GM21423 (cell line): ENCODE data around the gene CTSG.
"Not testable (repeated sequence)": the region's sequence is repeated elsewhere in the genome, so short reads cannot be mapped to it uniquely, and the experiment has no call there.

Source experiments
- ATAC-seq: cut with Tn5 transposase; IDR thresholded peaks from one replicate; pipeline ENCODE4 v1.9.1; 2021; ENCODE audit warnings: mild to moderate bottlenecking, moderate library complexity; ENCODE audit not compliant: unreplicated experiment

Gene CTSG, protein sequence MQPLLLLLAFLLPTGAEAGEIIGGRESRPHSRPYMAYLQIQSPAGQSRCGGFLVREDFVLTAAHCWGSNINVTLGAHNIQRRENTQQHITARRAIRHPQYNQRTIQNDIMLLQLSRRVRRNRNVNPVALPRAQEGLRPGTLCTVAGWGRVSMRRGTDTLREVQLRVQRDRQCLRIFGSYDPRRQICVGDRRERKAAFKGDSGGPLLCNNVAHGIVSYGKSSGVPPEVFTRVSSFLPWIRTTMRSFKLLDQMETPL

DNA sequence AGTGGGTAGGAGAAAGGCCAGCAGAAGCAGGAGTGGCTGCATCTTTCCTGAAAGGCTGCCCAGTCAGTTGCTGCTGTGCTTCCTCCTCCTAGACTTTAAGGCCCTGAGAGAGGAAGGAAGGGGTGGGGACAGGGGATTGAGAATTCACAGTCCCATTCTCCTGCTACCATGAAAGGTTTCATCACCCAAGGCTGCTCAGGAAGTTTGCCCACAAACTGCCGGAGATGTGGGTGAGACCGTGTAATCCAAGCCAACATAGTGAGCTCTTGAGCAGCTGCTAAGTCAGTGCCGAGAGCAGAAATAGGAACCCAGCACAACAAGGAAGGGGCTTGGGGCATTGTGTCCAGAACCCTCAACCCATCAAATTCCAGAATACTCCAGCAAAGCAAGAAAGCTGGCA is at the start of gene CTSG:
TSS of gene CTSG (minus strand) at position 69 of the 400 bp plus-strand sequence. CDS start at position 42, 27 bp downstream.
- no peak for ATAC-seq

DNA sequence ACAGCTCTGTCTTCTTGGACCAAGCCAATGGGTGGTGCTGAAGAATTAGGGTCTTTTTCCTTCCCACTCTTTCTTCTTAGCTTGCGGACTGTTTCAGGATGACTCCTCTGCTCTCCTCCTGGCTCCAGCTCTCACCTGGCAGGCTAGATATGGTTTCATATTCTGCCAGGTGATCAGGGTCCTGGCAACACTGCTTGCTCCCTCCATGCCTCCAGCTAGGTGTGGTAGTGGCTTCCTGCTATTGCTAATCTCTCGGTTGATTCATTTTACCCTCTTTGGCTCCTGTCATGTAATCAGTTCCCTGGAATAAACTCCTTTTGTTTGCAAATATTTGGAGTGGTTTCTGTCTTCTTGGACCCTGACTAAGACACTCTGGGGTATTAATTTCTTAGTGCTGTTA is 37.7 kb upstream of the CTSG start:
- ATAC-seq: no peak

DNA sequence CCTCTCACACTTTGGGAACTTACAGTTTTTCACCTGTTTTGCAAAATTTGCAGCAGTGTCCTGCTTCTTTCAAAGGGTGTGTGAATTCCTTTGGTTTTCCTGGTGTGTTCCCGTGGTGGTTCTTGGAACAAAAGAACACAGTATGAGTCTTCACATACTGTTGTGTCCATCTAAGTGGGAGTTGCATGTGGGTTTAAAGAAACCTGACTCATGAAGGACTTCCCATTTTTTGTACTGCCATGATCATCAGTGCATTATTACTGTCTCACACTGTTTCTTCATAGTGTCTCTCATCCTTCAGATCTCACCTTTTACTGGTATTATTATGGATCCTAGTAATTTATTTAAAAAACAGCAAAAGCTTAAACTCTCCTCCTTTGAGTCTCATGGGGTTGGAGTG is 37.2 kb upstream of the CTSG start:
- no peak for ATAC-seq

DNA sequence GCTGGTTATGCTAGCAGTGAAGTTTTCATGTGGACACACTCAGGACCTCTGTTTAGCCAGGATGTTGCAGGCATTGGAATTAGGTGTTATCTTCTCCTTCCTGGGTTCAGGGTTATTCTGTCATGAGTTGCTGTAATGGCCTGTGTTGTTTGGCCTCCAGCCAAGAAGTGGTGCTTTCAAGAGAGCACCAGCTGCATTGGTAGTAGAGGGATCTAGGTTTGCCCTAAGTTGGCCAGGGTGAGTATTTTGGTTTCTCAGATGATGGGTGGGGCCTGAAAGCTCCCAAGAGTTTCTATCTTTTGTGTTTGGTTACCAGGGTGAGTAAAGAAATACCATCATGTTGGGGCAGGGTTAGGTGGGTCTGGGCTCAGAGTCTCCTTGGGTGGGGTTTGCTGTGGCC is 36.1 kb upstream of the CTSG start:
- no peak for ATAC-seq

DNA sequence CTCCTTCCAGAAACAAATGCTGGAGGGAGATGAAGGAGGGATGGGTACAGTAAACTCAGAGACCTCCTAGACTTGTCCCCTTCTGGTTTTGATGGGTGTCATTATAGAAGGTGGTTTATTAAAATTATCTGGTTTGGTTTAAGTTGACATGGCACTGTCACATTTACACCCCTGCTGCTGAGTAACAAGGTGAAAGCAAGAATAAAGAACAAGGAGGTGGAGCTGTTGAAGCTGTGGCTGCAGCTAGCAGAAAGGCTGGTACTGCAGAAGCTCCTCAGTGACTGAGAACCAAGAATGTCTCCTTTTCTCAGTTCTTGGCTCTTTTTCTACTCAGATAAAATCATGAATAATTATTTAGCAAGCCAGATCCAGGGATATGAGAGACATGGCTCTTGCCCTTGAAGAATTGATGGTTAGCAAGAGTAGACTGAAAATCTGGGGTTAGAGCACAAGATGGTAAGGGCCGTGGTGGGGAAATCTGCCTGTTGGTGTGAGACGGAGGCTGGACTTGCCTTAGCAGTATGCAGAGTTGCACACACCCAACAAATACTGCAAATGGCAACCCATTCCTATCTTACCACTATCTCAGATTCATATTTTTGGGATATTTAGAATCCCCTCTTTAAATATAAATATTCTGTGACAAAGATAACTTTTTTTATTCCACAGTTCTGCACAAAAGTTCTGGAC is 33.8 kb upstream of the CTSG start, which contains the start of gene GZMH:
TSS of gene GZMH (minus strand) at position 31 of the 690 bp plus-strand sequence. CDS start 72 bp downstream, outside the sequence.
- no peak for ATAC-seq

DNA sequence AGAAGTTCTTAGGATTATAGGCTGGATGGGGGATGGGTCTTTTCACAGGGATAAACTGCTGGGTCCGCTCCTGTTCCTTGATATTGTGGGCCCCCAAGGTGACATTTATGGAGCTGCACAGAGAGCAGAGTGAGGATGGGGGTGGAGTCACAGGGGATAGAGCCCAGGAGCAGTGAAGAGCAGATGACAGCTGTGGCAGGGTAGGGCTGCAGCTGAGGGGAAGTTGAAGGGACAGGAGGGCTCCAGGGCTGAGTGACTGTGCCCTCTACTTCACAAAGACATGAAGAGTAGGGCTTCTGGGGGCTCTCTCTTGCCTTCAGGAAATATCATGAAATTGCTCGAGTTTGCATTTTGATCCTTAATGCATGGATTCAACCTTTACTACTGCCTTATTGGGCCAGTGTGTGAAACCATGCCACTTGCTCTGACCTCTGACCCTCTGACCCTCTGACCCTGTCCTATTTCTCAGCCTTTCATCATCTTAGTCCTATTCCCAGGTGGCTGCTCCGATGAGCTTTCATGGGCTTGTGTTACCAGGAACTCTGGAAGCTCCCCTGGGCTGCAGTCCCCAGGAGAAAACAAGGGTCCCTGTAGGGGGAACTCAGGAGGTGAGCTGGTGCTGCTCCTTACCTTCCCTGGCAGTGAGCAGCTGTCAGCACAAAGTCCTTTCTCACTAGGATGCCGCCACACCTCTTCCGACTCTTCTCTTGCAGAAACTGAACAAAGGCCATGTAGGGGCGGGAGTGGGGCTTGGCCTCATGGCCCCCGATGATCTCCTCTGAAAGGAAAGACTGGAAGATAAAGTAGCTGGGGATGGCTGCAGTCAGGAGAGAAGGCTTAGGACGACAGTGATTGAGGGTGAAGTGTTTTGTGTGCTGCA is 31.8 kb upstream of the CTSG start:
- ATAC-seq: no peak

DNA sequence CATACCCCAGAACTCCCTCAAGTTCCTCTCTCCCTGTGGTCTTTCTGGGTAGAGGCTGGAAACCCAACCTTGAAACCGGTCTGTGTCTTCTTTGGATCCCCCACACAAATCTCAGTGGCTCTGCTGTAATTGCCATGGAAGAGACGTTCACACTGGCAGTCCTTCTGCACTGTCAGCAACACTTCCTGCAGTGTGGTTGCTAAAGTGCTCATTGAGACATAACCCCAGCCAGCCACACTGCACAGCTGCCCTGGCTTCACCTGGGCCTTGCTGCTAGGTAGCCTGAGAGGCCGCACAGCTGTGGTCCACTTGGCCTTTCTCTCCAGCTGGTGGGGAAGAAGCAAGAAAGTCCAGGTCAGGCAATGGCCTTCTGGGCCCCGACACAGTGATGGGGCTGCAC is 31.0 kb upstream of the CTSG start:
- ATAC-seq: no peak

DNA sequence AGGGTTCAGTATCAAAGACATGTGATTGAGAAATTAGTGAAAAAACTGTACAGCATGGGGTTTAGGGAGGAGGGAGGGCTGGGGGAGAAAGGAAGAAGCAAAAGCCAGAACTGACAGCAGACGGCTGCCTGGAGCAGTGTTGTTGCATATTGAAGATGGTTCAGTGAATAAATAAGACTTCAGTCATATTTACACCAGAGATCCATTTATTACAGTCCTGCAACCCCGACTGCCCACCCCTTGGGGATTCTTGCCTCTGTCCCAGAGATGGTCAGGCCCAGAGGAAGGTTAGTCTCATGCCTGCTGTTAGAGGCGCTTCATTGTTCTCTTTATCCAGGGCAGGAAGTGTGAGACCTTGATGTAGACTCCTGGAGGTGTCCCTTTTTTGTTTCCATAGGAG is 30.2 kb upstream of the CTSG start:
- no peak for ATAC-seq

DNA sequence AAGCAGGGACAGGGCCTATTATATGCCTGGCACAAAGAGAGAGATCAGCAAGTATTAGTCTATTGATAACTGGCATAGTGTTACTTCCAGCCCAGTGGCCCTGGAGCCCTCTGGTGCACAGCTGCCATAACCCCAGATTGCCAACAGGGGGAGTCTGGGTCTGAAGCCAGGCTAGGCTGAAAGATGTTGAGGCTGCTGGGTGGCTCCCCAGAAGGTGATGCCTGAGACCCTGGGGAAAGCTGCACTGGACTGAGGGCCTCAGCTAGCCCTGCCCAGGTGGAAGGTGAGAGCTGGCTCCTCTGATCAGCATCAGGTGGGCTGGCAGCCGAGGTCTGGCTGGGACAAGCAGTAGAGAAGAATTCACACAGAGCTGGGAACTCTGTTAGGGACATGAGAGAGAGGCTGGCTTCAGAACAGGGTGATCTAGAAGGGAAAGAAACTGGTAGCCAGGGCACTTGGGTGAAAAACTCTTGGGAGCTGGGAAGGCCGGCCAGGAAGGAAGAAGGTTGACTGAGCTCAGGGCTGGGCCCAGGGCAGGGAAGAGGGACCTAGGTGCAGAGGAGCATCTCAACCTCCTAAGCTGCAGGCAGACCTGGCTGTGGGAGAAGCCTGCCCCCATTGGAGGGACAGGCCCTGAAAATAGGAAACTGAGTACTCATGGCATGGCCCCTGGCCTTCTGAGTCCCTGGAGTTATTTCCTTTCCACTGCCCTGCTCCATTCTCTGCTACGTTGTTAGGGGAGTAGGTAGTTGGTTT is 29.6 kb upstream of the CTSG start:
- ATAC-seq: peak; percentile 77

DNA sequence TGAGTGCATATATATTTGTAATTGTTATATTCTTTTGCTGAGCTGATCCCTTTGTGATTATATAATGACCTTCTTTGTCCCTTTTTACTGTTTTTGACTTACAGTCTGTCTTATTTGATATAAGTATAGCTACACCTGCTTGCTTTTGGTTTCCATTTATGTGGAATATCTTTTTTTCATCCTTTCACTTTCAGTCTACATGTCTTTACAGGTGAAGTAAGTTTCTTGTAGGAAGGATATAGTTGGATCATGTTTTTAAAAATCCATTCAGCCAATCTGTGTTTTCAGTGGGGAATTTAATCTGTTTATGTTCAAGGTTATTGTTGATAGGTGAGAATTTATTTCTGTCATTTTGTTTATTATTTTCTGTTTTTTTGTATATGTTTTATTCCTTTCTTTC is 21.4 kb upstream of the CTSG start:
- no peak for ATAC-seq

DNA sequence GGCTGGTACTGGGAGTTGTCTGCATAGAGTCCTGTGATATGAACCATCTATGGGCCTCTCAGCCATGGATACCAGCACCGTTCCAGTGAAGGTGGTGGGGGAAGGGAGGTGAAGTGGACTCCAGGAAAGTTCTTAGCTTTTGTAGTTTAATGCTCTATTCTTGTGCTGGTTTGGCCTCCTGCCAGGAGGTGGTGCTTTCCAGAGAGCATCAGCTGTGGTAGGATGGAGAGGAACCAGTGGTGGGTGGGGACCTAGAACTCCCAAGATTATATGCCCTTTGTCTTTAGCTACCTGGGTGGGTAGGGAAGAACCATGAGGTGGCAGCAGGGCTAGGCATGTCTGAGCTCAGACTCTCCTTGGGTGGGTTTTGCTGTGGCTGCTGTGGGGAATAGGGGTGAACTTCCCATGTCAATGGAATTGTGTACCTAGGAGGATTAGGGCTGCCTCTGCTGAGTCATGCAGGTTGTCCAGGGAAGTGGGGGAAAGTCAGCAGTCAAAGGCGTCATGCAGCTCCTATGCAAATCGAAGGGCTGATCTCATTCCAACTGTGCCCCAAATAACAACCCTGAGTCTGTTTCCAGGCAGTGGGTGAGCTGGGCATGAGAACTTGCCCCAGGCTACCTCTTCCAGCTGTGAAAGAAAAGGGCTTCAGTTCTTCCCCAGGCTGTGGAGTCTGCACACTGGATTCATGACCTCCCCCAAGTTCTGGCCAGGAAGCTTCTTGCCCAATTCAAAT is 19.2 kb upstream of the CTSG start:
- ATAC-seq: no peak

DNA sequence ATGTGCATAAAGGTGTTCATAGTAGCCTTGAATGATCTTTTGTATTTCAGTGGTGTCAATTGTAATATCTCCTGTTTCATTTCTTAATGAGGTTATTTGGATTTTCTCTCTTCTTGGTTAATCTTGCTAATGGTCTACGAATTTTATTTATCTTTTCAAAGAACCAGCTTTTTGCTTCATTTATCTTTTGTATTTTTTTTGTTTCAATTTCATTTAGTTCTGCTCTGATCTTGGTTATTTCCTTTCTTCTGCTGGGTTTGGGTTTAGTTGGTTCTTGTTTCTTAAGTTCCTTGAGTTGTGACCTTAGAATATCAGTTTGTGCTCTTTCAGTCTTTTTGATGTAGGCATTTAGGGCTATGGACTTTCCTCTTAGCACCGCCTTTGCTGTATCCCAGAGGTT is 15.0 kb upstream of the CTSG start:
- not testable (repeated sequence) for ATAC-seq

DNA sequence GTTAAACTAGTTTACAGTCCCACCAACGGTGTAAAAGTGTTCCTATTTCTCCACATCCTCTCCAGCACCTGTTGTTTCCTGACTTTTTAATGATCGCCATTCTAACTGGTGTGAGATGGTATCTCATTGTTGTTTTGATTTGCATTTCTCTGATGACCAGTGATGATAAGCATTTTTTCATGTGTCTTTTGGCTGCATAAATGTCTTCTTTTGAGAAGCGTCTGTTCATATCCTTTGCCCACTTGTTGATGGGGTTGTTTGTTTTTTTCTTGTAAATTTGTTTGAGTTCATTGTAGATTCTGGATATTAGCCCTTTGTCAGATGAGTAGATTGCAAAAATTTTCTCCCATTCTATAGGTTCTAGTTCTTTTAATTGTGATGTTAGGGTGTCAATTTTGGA is 8.4 kb upstream of the CTSG start:
- ATAC-seq: not testable (repeated sequence)

DNA sequence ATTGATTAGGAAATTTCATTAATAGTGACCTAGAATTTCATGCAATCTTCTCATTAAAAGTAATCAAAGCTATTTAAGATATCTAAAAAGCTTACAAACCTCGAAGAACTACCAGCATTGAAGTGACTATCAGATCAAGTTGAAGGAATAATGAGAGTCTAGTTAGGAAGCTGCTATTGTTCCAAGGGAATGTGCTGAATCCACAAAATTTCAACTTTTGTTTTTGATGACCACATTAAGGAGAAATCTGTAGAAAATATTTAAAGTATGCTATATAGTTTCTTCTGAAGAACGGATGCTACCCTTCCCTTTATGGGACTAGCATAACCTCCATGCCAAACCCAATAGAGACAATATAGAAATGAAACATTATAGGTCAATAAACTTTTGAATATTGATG is 2.5 kb upstream of the CTSG start:
- ATAC-seq: no peak

DNA sequence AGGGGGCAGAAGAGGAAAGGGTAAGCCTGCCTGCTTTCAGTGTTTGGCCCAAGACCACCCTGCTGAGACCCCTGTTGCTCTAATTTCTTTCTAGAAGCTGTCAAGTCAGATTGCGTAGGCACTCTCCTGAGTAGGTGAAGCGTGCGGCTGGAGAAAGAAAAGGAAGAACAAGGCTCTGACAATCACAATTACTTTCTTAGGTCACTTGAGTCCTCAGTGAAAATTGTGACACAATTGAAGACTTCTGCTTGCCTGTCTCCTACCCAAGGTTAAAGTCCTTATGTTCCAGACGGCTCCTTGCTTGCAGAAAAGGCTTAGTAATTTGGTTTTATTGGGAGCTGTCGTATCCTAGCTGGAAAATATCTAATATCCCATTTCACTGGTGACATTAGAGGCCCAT is 721 bp upstream of the CTSG start:
- no peak for ATAC-seq

DNA sequence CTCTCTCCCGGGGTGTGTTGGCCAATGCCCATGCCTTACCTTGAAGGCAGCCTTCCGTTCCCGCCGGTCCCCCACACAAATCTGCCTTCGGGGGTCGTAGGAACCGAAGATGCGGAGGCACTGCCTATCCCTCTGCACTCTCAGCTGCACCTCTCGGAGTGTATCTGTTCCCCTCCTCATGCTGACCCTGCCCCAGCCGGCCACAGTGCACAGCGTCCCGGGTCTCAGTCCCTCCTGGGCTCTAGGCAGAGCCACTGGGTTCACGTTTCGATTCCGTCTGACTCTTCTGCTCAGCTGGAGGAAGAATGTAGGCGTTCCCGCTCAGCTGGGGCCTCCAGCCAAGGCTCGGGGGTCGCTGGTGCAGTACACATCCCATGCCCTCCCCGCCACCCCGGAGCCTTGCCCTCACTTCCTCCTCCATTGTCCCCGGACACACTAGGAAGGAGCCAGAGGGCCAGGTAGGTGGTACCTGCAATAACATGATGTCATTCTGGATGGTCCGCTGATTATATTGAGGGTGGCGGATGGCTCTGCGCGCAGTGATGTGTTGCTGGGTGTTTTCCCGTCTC is 1.8 kb downstream of the CTSG start:
- no peak for ATAC-seq

DNA sequence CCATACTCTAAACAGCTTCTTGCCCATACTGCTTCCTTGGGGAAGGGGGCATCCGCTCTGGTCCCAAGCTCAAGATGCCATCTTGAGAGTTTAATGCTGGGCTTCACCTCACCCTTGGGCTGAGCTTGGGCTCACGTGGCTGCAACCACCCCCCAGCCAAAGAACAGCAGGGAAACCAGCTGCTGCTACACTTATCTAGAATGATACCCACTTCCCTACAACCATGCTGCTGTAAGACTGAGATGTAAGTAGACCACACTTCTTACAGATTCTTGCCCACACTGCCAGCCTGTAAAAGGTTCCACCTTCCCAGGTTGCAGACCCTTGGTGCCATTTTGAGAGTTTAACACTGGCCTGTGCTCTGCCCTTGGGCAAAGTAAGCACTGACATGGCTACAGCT is 9.7 kb downstream of the CTSG start:
- no peak for ATAC-seq

DNA sequence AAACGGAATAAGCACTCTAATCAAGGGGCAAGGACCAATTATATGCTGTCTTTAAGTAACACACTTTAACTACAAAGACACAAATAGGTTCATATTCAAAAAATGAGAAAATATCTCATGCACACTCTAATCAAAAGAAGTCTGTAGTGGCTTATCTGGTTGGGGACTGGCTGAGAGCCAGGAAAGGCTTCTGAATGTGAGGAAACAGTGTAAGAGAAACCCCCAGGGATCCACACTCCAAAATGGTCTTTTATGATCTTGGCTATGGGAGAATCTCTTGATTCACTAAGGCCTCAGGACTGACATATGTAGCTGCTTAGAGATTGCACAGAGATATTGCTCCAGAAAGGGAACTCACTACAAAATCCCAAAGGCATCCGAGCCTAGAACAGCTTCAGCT is 10.3 kb downstream of the CTSG start:
- no peak for ATAC-seq

DNA sequence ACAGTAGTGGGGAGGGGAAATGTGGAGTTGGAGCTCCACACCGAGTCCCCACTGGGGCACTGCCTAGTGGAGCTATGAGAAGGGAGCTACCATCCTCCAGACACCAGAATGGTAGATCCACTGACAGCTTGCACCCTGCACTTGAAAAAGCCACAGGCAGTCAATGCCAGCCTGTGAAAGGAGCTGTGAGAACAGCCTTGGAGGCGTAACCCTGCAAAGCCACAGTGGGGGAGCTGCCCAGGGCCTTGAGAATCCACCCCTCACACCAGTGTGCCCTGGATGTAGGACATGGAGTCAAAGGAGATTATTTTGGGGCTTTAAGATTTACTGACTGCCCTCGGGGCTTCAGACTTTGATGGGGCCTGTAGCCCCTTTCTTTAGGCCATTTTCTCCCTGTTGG is 12.5 kb downstream of the CTSG start:
- no peak for ATAC-seq

DNA sequence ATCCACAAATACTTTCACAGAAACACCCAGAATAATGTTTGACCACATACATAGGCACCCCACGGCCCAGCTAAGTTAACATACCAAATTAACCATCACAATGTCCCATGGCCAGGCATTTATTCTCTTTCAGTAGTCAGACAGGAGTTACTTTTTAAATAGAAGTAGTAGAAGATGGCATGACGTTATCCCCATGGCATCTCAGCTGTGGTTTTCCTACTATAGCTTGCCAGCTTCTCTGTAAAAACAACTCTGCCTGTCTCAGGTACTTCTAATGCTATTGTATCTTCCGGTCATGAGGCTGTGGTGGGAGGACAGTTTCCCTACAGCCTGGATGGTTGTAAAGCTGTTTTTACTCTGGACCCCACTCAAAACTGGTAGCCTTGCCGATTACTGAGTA is 19.3 kb downstream of the CTSG start:
- ATAC-seq: no peak
